CD4-positive, alpha-beta memory T cell (primary cell): Measurements from ENCODE around the gene APOA4. TPM values are rescaled to one million over a fixed set of nuclear protein-coding genes. Genes with fewer than 3 reads are reported as not detected.
A peak's percentile ranks its signal among the peaks of the same experiment; 100 is the strongest.

Experiments used
- CTCF ChIA-PET: fragments of 350-600 bp; sonication (Branson Sonifier 250); formaldehyde crosslinking; loops from one replicate; lab custom pipeline; 2021; ENCODE audit warnings: inconsistent platforms; ENCODE audit not compliant: partially characterized antibody; lab: Charles Lee
- POLR2A ChIA-PET: fragments of 350-600 bp; sonication (Branson Sonifier 250); formaldehyde crosslinking; loops from one replicate; lab custom pipeline; 2021; ENCODE audit not compliant: partially characterized antibody; lab: Charles Lee
- DNase-seq, 5 donors: peaks; one replicate each; pipeline versions ENCODE4 v3.0.0 to v3.0.0-alpha.2; 2020 to 2022; ENCODE audit warnings: mixed read lengths in 1 of 5
- H3K27ac ChIP-seq: one replicate; pipeline ENCODE4 v1.7.0; 2013; ENCODE audit warnings: low read depth, low read length
- H3K27me3 ChIP-seq: 2 replicates; pipeline ENCODE4 v1.7.0; 2013; ENCODE audit warnings: mild to moderate bottlenecking, low read length, moderate library complexity; ENCODE audit not compliant: insufficient read depth
- H3K36me3 ChIP-seq: 2 replicates; pipeline ENCODE4 v1.7.0; 2013; ENCODE audit warnings: mild to moderate bottlenecking, low read length, moderate library complexity; ENCODE audit not compliant: insufficient read depth
- H3K4me1 ChIP-seq: 2 replicates; pipeline ENCODE4 v1.7.0; 2013; ENCODE audit warnings: mild to moderate bottlenecking, low read length, moderate library complexity; ENCODE audit not compliant: insufficient read depth
- H3K4me3 ChIP-seq, 2 donors: one replicate each; pipeline ENCODE4 v1.7.0; 2013; ENCODE audit warnings: low read length in 2 of 2, mild to moderate bottlenecking in 1 of 2
- H3K9me3 ChIP-seq, 2 donors: one replicate each; pipeline ENCODE4 v1.7.0; 2013; ENCODE audit warnings: low read length in 2 of 2, control low read depth in 1 of 2; ENCODE audit not compliant: control insufficient read depth in 1 of 2
- H3K27ac Mint-ChIP-seq, 7 donors: one replicate each; pipeline ENCODE4 v1.8.0; 2020 to 2021; ENCODE audit warnings: mixed read lengths in 7 of 7, mild to moderate bottlenecking in 6 of 7, inconsistent platforms in 3 of 7, moderate library complexity in 3 of 7
- H3K27me3 Mint-ChIP-seq, 2 donors: one replicate each; pipeline ENCODE4 v1.8.0; 2020 to 2021; ENCODE audit warnings: mixed read lengths in 2 of 2
- H3K36me3 Mint-ChIP-seq, 2 donors: one replicate each; pipeline ENCODE4 v1.8.0; 2020 to 2021; ENCODE audit warnings: mixed read lengths in 2 of 2, inconsistent platforms in 1 of 2, mild to moderate bottlenecking in 1 of 2
- H3K4me1 Mint-ChIP-seq, 4 donors: one replicate each; pipeline ENCODE4 v1.8.0; 2020 to 2021; ENCODE audit warnings: mixed read lengths in 4 of 4, mild to moderate bottlenecking in 1 of 4
- H3K4me3 Mint-ChIP-seq, 8 donors: one replicate each; pipeline ENCODE4 v1.8.0; 2020 to 2021; ENCODE audit warnings: mixed read lengths in 8 of 8, mild to moderate bottlenecking in 7 of 8, moderate library complexity in 6 of 8, inconsistent platforms in 3 of 8
- H3K9me3 Mint-ChIP-seq, 8 donors: one replicate each; pipeline ENCODE4 v1.8.0; 2020 to 2021; ENCODE audit warnings: mixed read lengths in 8 of 8, mild to moderate bottlenecking in 5 of 8, inconsistent platforms in 3 of 8, moderate library complexity in 1 of 8
- intact Hi-C: fragments of 100-400 bp; cut with micrococcal nuclease; formaldehyde crosslinking; loops from one replicate; pipeline ENCODE4 v1.15.1; 2023
- polyA plus RNA-seq, 2 donors: library from polyadenylated mRNA; unstranded; fragments of 300-500 nt; fragmentation: Illumina TruSeq; gene quantifications; one replicate each; pipeline ENCODE4 v1.2.3, GENCODE V29; 2021
- total RNA-seq, 2 experiments: library from RNA; stranded (reverse); gene quantifications; one replicate each; pipeline ENCODE4 v1.2.3, GENCODE V29; 2021

Gene APOA4
- total and polyA plus RNA-seq, 4 experiments from 2014 or later = not detected

DNA sequence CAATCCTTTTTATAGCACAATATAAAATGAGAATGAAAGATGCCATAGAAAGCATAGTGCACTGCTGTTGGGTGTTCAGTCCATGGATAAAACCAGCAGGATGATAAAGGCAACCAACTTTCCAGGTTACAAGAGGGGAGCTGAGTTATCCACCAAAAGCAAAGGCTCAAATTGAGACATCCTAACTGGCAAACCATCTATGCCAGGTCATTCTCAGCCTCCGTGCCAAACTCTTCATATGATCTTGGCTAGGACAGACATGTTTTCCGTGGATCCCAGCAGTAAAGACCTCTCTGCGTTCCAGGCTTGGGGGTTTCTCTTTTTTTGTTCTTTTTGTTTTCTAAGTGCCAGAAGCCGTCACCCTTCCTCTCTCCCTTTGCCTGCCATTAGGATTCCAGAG is 21.6 kb upstream of the APOA4 start:
- no peaks in the 10 kb centered on the region for H3K9me3 Mint-ChIP-seq
- intact Hi-C loops = no loop called here
- H3K27me3 Mint-ChIP-seq = no peaks in the 10 kb centered on the region
- H3K27ac ChIP-seq = no peak overlapping the region
- DNase-seq = no peak
- H3K4me1 Mint-ChIP-seq = peaks cover 3 to 8% (median 6%) of the 10 kb centered on the region in 4 donors
- peaks cover 45% of the 10 kb centered on the region for H3K36me3 ChIP-seq
- H3K36me3 Mint-ChIP-seq = peaks cover 38 to 43% of the 10 kb centered on the region in 2 donors
- no peak overlapping the region for H3K4me3 Mint-ChIP-seq
- H3K9me3 ChIP-seq = no peaks in the 10 kb centered on the region
- ChIA-PET CTCF (interaction anchor here (1.1 to 5.7 kb wide), 3 partner anchors 53 to 254 kb away, joined by 3 to 16 read pairs (median 4); partner anchors contain the start of gene APOA5), POLR2A (interaction anchor here (1.1 kb wide), 1 partner anchor 9 kb away, joined by 4 read pairs; no protein-coding TSS in a partner anchor)
- peaks cover 6% of the 10 kb centered on the region for H3K4me1 ChIP-seq
- H3K4me3 ChIP-seq = no peak overlapping the region
- H3K27ac Mint-ChIP-seq = peak overlapping the region in 2 of 7 donors; percentile 69 to 83
- H3K27me3 ChIP-seq = no peaks in the 10 kb centered on the region

DNA sequence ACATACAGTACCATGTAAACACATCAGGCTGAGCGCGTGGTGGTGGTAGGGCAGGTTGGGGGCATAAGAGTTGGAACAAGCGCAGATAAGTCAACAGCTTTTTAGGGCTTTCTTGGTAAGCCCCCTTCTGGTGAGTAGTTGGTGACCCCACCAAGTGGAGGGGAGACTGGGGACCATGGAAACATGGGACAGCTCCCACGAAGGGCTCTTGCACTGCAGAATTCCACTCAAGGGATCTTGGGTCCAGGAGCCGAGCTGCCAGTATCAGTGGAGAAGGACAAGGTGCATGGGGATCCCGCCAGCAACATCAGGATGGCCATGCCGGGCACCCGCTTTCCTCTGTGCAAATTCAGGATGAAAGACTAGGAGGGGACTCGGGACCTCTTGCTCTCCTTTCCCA is 20.6 kb upstream of the APOA4 start:
- CTCF ChIA-PET = interaction anchor here (1.3 to 1.5 kb wide), 2 partner anchors 52 to 262 kb away, joined by 3 to 4 read pairs; partner anchors contain the start of gene APOA5
- intact Hi-C loops = no loop called here

DNA sequence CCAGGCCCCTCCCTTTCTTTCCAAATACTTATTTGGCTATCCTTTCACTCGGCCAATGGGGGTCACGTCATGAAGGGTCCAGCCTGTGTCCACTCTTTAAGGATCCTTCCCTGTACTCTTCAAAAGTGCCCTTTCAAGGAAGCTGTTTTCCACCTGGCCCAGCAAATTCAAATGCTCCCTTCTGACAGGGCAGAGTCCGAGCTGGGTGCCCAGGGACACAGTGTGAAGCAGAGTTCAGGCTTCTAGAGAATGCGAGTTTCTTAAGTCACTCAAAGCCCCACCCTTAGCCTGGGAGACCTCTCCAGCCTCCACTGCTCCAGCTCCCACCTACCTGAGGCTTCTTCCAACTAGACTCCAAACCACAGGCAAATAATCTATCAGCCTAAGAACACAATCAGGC is 19.8 kb upstream of the APOA4 start:
- Mint-ChIP-seq H3K27me3 (no peaks in the 10 kb centered on the region), H3K36me3 (peaks cover 34 to 39% of the 10 kb centered on the region in 2 donors), H3K4me3 (no peak overlapping the region), H3K27ac (peak overlapping the region in 1 of 7 donors; percentile 50), H3K4me1 (peaks cover 0 to 5% (median 4%) of the 10 kb centered on the region in 4 donors), H3K9me3 (no peaks in the 10 kb centered on the region)
- H3K4me3 ChIP-seq = no peak overlapping the region
- ChIA-PET POLR2A (interaction anchor here (0.7 to 1.8 kb wide), 2 partner anchors 11 to 70 kb away, joined by 3 to 12 read pairs; partner anchors contain the start of gene BUD13), CTCF (interaction anchor here (1.3 kb wide), 1 partner anchor 263 kb away, joined by 3 read pairs; no protein-coding TSS in a partner anchor)
- H3K36me3 ChIP-seq = peaks cover 36% of the 10 kb centered on the region
- no peaks in the 10 kb centered on the region for H3K27me3 ChIP-seq
- no peaks in the 10 kb centered on the region for H3K9me3 ChIP-seq
- no peaks in the 10 kb centered on the region for H3K4me1 ChIP-seq
- intact Hi-C loops = no loop called here
- no peak overlapping the region for H3K27ac ChIP-seq
- DNase-seq = no peak

More for the DNA sequence above, 20.6 kb upstream of the APOA4 start:
- Histone ChIP-seq H3K4me3 (no peak overlapping the region), H3K27me3 (no peaks in the 10 kb centered on the region), H3K9me3 (no peaks in the 10 kb centered on the region), H3K36me3 (peaks cover 39% of the 10 kb centered on the region), H3K27ac (no peak overlapping the region), H3K4me1 (no peaks in the 10 kb centered on the region)
- no peaks in the 10 kb centered on the region for H3K27me3 Mint-ChIP-seq
- peak in 1 of 5 donors; percentile 25 for DNase-seq
- H3K9me3 Mint-ChIP-seq = no peaks in the 10 kb centered on the region
- H3K4me3 Mint-ChIP-seq = no peak overlapping the region
- H3K4me1 Mint-ChIP-seq = peaks cover 0 to 5% (median 4%) of the 10 kb centered on the region in 4 donors
- peaks cover 34 to 39% of the 10 kb centered on the region in 2 donors for H3K36me3 Mint-ChIP-seq
- POLR2A ChIA-PET = interaction anchor here (1.8 kb wide), 1 partner anchor 10 kb away, joined by 12 read pairs; no protein-coding TSS in a partner anchor
- peak overlapping the region in 1 of 7 donors; percentile 30 for H3K27ac Mint-ChIP-seq

DNA sequence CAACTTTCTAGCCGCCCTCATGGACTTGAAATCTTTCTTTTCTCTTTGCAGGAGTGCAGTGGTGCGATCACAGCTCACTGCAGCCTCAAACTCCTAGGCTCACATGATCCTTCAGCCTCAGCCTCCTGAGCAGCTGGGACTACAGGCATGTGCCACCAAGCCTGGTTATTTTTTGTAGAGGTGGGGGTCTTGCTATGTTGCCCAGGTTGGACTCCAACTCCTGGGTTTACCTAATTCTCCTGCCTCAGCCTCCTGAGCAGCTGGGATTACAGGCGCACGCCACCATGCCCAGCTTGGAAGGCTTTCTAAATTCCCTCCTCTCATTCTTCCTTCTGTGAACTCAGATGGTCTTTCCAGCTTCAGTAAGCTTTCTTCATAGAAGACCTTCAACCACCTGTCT is 19.0 kb upstream of the APOA4 start:
- CTCF ChIA-PET = interaction anchor here (0.6 to 1.1 kb wide), 4 partner anchors 9 to 65 kb away, joined by 3 read pairs; partner anchors contain the start of gene ZPR1

DNA sequence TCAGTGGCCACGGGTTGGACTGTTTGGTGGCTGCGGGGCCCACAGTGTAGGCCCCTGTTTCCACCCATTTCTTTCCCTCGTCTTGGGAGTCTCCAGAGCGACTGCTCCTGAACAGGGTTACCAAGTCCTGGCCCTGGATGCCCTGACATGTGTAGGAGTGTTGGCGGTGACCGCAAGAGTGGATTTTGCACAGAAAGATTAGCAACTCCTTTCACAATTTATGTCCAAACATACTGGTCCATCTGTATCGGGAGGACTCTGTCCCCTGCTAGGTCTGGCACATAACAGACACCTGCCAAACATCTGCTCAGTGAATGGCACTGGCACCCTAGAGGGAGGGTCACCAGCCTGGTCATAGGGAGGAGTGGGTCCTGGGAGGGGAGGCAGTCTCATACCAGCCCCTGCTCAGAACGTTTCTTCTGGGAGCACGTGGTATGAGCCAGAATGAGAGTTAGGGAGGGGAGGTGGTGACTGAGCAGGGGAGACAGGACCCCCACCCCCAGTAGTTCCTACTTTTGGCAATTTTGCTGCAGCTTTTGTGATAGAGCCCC is 17.7 kb upstream of the APOA4 start:
- Mint-ChIP-seq H3K4me1 (peaks cover 3 to 11% (median 6%) of the 10 kb centered on the region in 4 donors), H3K4me3 (no peak overlapping the region), H3K27me3 (no peaks in the 10 kb centered on the region), H3K36me3 (peaks cover 17 to 22% of the 10 kb centered on the region in 2 donors), H3K27ac (peak overlapping the region in 4 of 7 donors; percentile 36 to 74 (median 66)), H3K9me3 (no peaks in the 10 kb centered on the region)
- ChIA-PET CTCF (interaction anchor here (0.8 to 10.0 kb wide), 5 partner anchors 9 to 264 kb away, joined by 3 to 189 read pairs (median 3); partner anchors contain the start of genes APOA5 and ZPR1), POLR2A (interaction anchor here (0.6 to 2.4 kb wide), 2 partner anchors 12 to 120 kb away, joined by 3 to 16 read pairs; no protein-coding TSS in a partner anchor)
- H3K9me3 ChIP-seq = no peaks in the 10 kb centered on the region
- no peak overlapping the region for H3K27ac ChIP-seq
- no peak overlapping the region for H3K4me3 ChIP-seq
- peaks cover 6% of the 10 kb centered on the region for H3K4me1 ChIP-seq
- intact Hi-C loops = no loop called here
- DNase-seq = no peak
- H3K36me3 ChIP-seq = peaks cover 15% of the 10 kb centered on the region
- no peaks in the 10 kb centered on the region for H3K27me3 ChIP-seq

More for the DNA sequence above, 19.0 kb upstream of the APOA4 start:
- H3K27me3 Mint-ChIP-seq = no peaks in the 10 kb centered on the region
- peak overlapping the region in 2 of 7 donors; percentile 9 to 75 for H3K27ac Mint-ChIP-seq
- DNase-seq = no peak
- peaks cover 0 to 5% (median 4%) of the 10 kb centered on the region in 4 donors for H3K4me1 Mint-ChIP-seq
- no peaks in the 10 kb centered on the region for H3K9me3 Mint-ChIP-seq
- intact Hi-C loops = no loop called here
- peak overlapping the region in 1 of 8 donors; percentile 14 for H3K4me3 Mint-ChIP-seq
- no peaks in the 10 kb centered on the region for H3K4me1 ChIP-seq
- H3K27ac ChIP-seq = no peak overlapping the region
- no peaks in the 10 kb centered on the region for H3K27me3 ChIP-seq
- no peak overlapping the region for H3K4me3 ChIP-seq
- no peaks in the 10 kb centered on the region for H3K9me3 ChIP-seq
- peaks cover 30 to 35% of the 10 kb centered on the region in 2 donors for H3K36me3 Mint-ChIP-seq
- H3K36me3 ChIP-seq = peaks cover 28% of the 10 kb centered on the region
- POLR2A ChIA-PET = no interaction called here

DNA sequence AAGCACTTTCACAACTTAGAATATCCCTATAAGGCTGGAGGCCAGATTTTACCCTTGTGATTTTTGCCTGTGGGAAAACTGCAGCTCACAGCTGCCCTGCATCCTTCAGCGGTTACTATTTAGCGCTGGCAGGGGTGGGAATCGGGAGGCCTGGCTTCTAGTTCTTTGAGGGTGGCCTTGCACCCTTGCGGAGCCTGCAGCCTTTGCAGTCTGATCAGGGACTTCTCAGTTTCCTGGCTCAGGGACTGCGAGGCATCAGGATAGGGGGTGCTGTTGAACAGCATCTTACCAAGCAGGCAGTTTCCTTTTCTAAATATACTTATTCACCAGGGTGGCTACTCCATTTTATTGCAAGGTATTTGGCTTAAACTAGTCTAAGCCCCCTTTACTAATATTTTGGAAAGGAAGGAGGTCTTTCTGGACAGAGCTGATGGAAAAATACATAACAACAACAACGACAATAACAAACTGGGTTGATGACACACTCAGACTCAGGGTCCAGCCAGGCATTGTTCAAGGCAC is 17.2 kb upstream of the APOA4 start:
- Histone ChIP-seq H3K4me3 (no peak overlapping the region), H3K27ac (no peak overlapping the region), H3K27me3 (no peaks in the 10 kb centered on the region), H3K9me3 (no peaks in the 10 kb centered on the region), H3K36me3 (peaks cover 10% of the 10 kb centered on the region), H3K4me1 (peaks cover 11% of the 10 kb centered on the region)
- H3K36me3 Mint-ChIP-seq = peaks cover 12 to 17% of the 10 kb centered on the region in 2 donors
- H3K27ac Mint-ChIP-seq = peak overlapping the region in 1 of 7 donors; percentile 29
- ChIA-PET POLR2A (interaction anchor here (2.4 kb wide), 1 partner anchor 13 kb away, joined by 16 read pairs; no protein-coding TSS in a partner anchor), CTCF (interaction anchor here (1.3 to 10.0 kb wide), 5 partner anchors 9 to 265 kb away, joined by 3 to 189 read pairs (median 4); partner anchors contain the start of genes APOA5 and ZPR1)
- H3K27me3 Mint-ChIP-seq = no peaks in the 10 kb centered on the region
- peaks cover 4 to 15% (median 9%) of the 10 kb centered on the region in 4 donors for H3K4me1 Mint-ChIP-seq
- intact Hi-C loops = no loop called here
- no peak overlapping the region for H3K4me3 Mint-ChIP-seq
- H3K9me3 Mint-ChIP-seq = no peaks in the 10 kb centered on the region
- no peak for DNase-seq
